ENCODE measurements around the gene ARHGAP5. TPM values are rescaled to one million over a fixed set of nuclear protein-coding genes. Genes with fewer than 3 reads are reported as not detected.

The ARHGAP5 gene
- total RNA-seq, 2 experiments from 2014 or later = 29.1 to 29.5 TPM

DNA sequence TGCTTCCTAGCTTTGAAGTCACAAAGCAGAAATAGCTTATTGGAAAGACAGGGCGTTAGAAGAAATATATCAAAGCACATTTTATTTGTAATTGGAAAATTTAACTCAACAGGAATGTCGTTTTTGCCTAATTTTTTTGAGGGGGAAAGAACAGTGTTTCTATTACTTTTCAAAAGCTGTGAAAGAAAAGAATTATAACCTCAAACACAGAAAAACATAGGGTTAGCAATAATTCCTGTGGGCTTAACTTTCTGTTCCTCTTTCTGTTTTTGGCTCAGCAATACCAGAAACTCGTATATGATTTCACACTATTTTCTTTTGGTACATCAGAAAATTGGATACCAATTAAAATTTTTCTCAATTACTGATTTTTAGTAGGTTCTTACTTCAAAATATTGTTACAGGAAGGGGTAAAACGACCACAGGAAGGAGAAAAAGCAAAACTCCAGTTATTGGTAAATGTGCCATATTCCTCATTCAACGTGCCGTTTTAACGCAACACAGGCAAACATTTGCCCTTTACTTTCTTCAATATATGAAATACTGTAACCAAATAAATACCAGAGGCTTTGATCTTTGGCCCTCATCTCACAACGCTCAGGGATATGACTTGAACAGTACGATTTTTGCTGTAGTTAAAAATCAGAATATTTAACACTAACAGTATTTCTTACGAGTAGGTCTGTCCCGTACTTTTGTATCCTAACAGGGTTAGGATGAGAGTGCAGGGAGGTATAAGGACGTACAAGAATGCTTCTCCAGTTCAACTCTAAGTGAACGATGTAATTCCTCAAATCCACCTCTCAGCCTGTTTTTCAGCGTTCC lies 123.5 kb downstream of the ARHGAP5 start:
- no peak for ATAC-seq
- peak overlapping the region; percentile 99 for H3K27ac Mint-ChIP-seq
- no peaks in the 10 kb centered on the region for H3K27me3 Mint-ChIP-seq (ENCODE audit: low read depth)
- H3K36me3 Mint-ChIP-seq (ENCODE audit: low read depth) = peaks cover 5% of the 10 kb centered on the region
- peaks cover 38% of the 10 kb centered on the region for H3K4me1 Mint-ChIP-seq (ENCODE audit: low read depth)
- H3K9me3 Mint-ChIP-seq (ENCODE audit: insufficient read depth) = no peaks in the 10 kb centered on the region
- DNase-seq = no peak
- ChIA-PET POLR2A (interaction anchor here (2.5 kb wide), 1 partner anchor 123 kb away, joined by 6 read pairs; no protein-coding TSS in a partner anchor), CTCF (interaction anchor here (1.5 to 1.9 kb wide), 3 partner anchors 52 to 123 kb away, joined by 3 to 7 read pairs (median 4); no protein-coding TSS in a partner anchor)
- peak overlapping the region; percentile 82 for H3K4me3 Mint-ChIP-seq

DNA sequence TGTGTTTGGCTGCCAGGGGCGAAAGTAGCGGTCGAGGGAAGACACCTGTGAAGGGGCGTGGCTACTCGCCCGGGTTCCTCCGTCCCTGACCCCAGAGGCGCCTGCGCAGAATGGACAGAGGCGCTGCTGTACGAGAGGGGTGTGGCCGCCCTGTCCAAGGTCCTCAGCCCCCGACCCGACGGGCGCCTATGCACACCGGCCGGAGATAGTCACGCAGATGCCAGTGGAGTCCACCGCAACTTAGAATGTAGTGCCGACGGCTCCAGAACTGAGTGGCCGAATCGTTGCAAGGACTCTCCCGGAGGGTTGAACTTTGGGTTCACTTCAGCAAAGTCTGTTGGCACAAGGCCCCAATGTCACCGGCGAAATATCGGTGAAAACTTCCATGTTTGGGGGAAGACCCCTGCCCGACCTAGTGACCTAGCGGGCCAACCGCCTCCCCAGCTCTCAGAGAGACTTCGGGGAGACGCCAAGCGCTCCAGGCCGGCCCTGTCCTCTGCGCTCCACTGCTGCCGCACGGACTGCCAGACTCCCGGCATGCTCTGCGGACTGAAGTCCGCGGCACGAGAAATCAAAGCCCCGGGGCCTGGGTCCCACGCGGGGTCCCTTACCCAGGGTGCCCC lies 124.2 kb downstream of the ARHGAP5 start:
- ChIA-PET POLR2A (no interaction called here), CTCF (no interaction called here)
- peak; percentile 82 for DNase-seq
- peaks cover 46% of the 10 kb centered on the region for H3K4me1 Mint-ChIP-seq (ENCODE audit: low read depth)
- ATAC-seq = peak; percentile 59
- no peaks in the 10 kb centered on the region for H3K9me3 Mint-ChIP-seq (ENCODE audit: insufficient read depth)
- peak overlapping the region; percentile 99 for H3K27ac Mint-ChIP-seq
- no peaks in the 10 kb centered on the region for H3K27me3 Mint-ChIP-seq (ENCODE audit: low read depth)
- peaks cover 5% of the 10 kb centered on the region for H3K36me3 Mint-ChIP-seq (ENCODE audit: low read depth)
- peak overlapping the region; percentile 82 for H3K4me3 Mint-ChIP-seq

GRCh38 chr14:32201816-32202490 lies 124.8 kb downstream of the ARHGAP5 start, which contains the start of gene RNU6-7:
Gene RNU6-7 (plus strand): TSS chr14:32202045.
- peak; percentile 42 for DNase-seq
- ATAC-seq = no peak
- POLR2A ChIA-PET = interaction anchor here (1.5 kb wide), 1 partner anchor 124 kb away, joined by 7 read pairs; no protein-coding TSS in a partner anchor
- CTCF ChIA-PET = interaction anchor here (1.9 kb wide), 1 partner anchor 52 kb away, joined by 6 read pairs; no protein-coding TSS in a partner anchor
- peaks cover 5% of the 10 kb centered on the region for H3K36me3 Mint-ChIP-seq (ENCODE audit: low read depth)
- no peaks in the 10 kb centered on the region for H3K9me3 Mint-ChIP-seq (ENCODE audit: insufficient read depth)
- peak within 1 kb of the TSS; percentile 99 for H3K27ac Mint-ChIP-seq
- H3K4me3 Mint-ChIP-seq = peak within 1 kb of the TSS; percentile 82
- no peaks in the 10 kb centered on the region for H3K27me3 Mint-ChIP-seq (ENCODE audit: low read depth)
- H3K4me1 Mint-ChIP-seq (ENCODE audit: low read depth) = peaks cover 51% of the 10 kb centered on the region

GRCh38 chr14:32202491-32202997 lies 125.4 kb downstream of the ARHGAP5 start:
- CTCF ChIA-PET = interaction anchor here (1.9 kb wide), 1 partner anchor 52 kb away, joined by 6 read pairs; no protein-coding TSS in a partner anchor
- DNase-seq = no peak
- H3K4me1 Mint-ChIP-seq (ENCODE audit: low read depth) = peaks cover 51% of the 10 kb centered on the region

DNA sequence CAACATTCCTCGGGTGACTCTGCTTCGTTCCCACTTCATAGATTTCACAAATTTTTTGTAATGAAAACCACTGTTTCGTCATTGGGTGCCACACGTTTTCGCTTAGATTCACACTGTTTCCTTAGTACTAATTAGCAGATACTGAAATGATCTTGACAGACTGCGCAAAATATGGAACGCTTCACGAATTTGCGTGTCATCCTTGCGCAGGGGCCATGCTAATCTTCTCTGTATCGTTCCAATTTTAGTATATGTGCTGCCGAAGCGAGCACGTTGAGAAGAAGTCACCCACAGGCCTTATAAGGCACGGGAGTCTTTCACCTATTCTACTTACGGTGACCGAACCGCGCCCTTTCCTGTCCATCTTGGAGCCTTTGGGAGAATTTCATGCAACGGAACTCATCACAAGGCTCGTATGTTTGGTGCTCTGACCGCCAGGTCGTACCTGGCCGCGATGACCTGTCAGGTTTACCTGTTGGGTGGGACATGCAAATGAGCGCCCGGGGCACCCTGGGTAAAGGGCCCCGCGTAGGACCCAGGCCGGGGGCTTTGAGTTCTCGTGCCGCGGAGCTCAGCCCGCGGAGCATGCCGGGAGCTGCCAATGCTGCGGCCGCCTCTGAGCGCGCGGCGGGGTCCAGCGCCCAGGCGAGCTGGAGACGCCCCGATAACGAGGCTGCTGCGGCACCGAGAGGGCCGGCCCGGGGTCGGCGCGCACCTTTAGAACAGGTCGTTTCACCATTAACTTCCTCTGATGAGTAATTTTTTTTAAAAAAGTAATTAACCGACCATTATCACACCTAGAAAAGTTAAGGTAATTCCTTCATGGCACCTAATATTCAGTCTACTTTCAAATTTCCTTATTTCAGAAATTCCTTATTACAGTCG lies 126.1 kb downstream of the ARHGAP5 start, which contains the start of gene RNU6-8:
Gene RNU6-8, minus strand, starts transcription at position 272 of the 885 bp plus-strand sequence.
- CTCF ChIA-PET = interaction anchor here (0.8 to 1.9 kb wide), 2 partner anchors 51 to 129 kb away, joined by 5 to 6 read pairs; no protein-coding TSS in a partner anchor
- peak; percentile 87 for ATAC-seq
- H3K27me3 Mint-ChIP-seq (ENCODE audit: low read depth) = no peaks in the 10 kb centered on the region
- peak within 1 kb of the TSS; percentile 82 for H3K4me3 Mint-ChIP-seq
- H3K36me3 Mint-ChIP-seq (ENCODE audit: low read depth) = peaks cover 5% of the 10 kb centered on the region
- POLR2A ChIA-PET = interaction anchor here (1.5 kb wide), 1 partner anchor 125 kb away, joined by 7 read pairs; no protein-coding TSS in a partner anchor
- no peaks in the 10 kb centered on the region for H3K9me3 Mint-ChIP-seq (ENCODE audit: insufficient read depth)
- H3K4me1 Mint-ChIP-seq (ENCODE audit: low read depth) = peaks cover 51% of the 10 kb centered on the region
- peak; percentile 90 for DNase-seq
- H3K27ac Mint-ChIP-seq = peak within 1 kb of the TSS; percentile 99

More at GRCh38 chr14:32202491-32202997, 125.4 kb downstream of the ARHGAP5 start:
- POLR2A ChIA-PET = interaction anchor here (1.5 kb wide), 1 partner anchor 124 kb away, joined by 7 read pairs; no protein-coding TSS in a partner anchor
- H3K9me3 Mint-ChIP-seq (ENCODE audit: insufficient read depth) = no peaks in the 10 kb centered on the region
- H3K36me3 Mint-ChIP-seq (ENCODE audit: low read depth) = peaks cover 5% of the 10 kb centered on the region
- H3K27ac Mint-ChIP-seq = peak overlapping the region; percentile 99
- no peak for ATAC-seq
- no peaks in the 10 kb centered on the region for H3K27me3 Mint-ChIP-seq (ENCODE audit: low read depth)
- H3K4me3 Mint-ChIP-seq = peak overlapping the region; percentile 82

- CTCF ChIA-PET = interaction anchor here (0.8 to 1.9 kb wide), 2 partner anchors 50 to 130 kb away, joined by 5 to 6 read pairs; no protein-coding TSS in a partner anchor
- peak; percentile 45 for DNase-seq
Observed at GRCh38 chr14:32203928-32204357, 126.8 kb downstream of the ARHGAP5 start.

DNA sequence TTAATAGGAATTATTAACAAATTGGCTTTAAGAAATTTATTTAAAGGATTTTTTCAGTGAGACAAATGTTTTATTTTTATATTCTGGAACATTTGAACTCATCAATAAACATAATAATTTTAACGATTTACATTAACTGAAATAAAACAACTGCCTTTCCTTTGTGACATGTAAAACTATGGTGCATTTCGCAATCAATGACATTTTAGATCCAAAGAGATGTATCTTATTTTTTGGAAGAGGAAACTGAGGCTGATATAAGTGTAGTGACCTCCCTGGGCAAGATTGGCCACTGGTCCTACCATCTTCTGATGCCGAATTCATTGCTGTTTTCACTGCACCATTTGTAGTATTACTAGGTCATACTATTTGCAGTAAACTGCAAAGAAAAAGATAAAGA lies 128.4 kb downstream of the ARHGAP5 start:
- no peak overlapping the region for H3K4me3 Mint-ChIP-seq
- CTCF ChIA-PET = interaction anchor here (1.0 to 2.7 kb wide), 3 partner anchors 47 to 53 kb away, joined by 3 to 8 read pairs (median 6); no protein-coding TSS in a partner anchor
- peaks cover 11% of the 10 kb centered on the region for H3K27me3 Mint-ChIP-seq (ENCODE audit: low read depth)
- DNase-seq (no peak), ATAC-seq (no peak)
- peaks cover 48% of the 10 kb centered on the region for H3K4me1 Mint-ChIP-seq (ENCODE audit: low read depth)
- H3K9me3 Mint-ChIP-seq (ENCODE audit: insufficient read depth) = no peaks in the 10 kb centered on the region
- no peak overlapping the region for H3K27ac Mint-ChIP-seq
- H3K36me3 Mint-ChIP-seq (ENCODE audit: low read depth) = peaks cover 5% of the 10 kb centered on the region
- POLR2A ChIA-PET = no interaction called here

More at GRCh38 chr14:32203928-32204357, 126.8 kb downstream of the ARHGAP5 start:
- ATAC-seq = peak; percentile 12
- Mint-ChIP-seq H3K9me3 (ENCODE audit: insufficient read depth) (no peaks in the 10 kb centered on the region), H3K36me3 (ENCODE audit: low read depth) (peaks cover 5% of the 10 kb centered on the region), H3K27ac (peak overlapping the region; percentile 99), H3K4me1 (ENCODE audit: low read depth) (peaks cover 51% of the 10 kb centered on the region), H3K27me3 (ENCODE audit: low read depth) (peaks cover 2% of the 10 kb centered on the region), H3K4me3 (peak overlapping the region; percentile 82)
- POLR2A ChIA-PET = no interaction called here

DNA sequence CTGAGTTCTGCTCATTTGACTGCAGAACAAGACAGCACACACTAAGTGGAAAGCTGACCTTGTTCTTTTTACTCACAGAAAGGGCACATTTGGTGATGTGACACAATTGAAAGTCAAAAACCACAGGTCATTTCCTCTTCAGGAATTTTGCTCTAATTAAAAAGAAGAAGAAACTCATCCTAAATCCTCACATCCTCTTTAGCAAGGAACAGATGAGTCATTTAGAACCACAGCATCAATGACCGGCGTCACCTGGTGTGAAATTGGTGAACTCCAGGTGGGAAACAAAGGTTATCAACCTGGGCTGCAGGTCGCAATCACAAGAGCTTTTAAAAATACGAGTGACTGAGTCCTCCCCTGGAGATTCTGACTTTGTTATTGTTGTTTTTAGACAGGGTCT lies 128.9 kb downstream of the ARHGAP5 start:
- H3K27ac Mint-ChIP-seq = no peak overlapping the region
- ChIA-PET CTCF (interaction anchor here (1.0 to 2.7 kb wide), 4 partner anchors 45 to 52 kb away, joined by 3 to 8 read pairs (median 6); no protein-coding TSS in a partner anchor), POLR2A (no interaction called here)

GRCh38 chr14:32206552-32206951 lies 129.4 kb downstream of the ARHGAP5 start:
- ChIA-PET POLR2A (no interaction called here), CTCF (interaction anchor here (1.0 to 2.7 kb wide), 4 partner anchors 44 to 52 kb away, joined by 3 to 8 read pairs (median 6); no protein-coding TSS in a partner anchor)
- Mint-ChIP-seq H3K27ac (no peak overlapping the region), H3K4me1 (ENCODE audit: low read depth) (peaks cover 40% of the 10 kb centered on the region), H3K27me3 (ENCODE audit: low read depth) (peaks cover 11% of the 10 kb centered on the region), H3K36me3 (ENCODE audit: low read depth) (peaks cover 5% of the 10 kb centered on the region), H3K4me3 (no peak overlapping the region), H3K9me3 (ENCODE audit: insufficient read depth) (no peaks in the 10 kb centered on the region)
- DNase-seq (no peak), ATAC-seq (no peak)

More for the DNA sequence above, 128.9 kb downstream of the ARHGAP5 start:
- Mint-ChIP-seq H3K27me3 (ENCODE audit: low read depth) (peaks cover 11% of the 10 kb centered on the region), H3K4me3 (no peak overlapping the region), H3K9me3 (ENCODE audit: insufficient read depth) (no peaks in the 10 kb centered on the region), H3K36me3 (ENCODE audit: low read depth) (peaks cover 5% of the 10 kb centered on the region), H3K4me1 (ENCODE audit: low read depth) (peaks cover 44% of the 10 kb centered on the region)
- DNase-seq (no peak), ATAC-seq (no peak)

DNA sequence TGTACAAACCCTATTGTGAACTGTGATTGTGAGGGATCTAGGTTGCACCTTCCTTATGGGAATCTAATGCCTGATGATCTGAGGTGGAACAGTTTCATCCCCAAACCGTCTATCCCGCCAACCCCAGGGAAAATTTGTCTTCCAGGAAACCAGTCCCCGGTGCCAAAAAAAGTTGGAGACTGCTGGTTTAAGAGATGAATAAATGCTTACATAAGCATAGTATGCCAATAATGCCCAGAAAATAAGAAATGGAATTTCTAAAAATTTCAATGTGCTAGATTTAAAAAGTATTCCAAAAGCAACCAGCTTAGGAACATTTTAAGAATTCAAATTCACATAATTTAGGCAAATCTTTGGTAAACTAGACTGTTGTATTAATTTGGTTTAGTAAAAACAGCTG lies 131.4 kb downstream of the ARHGAP5 start:
- H3K36me3 Mint-ChIP-seq (ENCODE audit: low read depth) = no peaks in the 10 kb centered on the region
- no peak overlapping the region for H3K27ac Mint-ChIP-seq
- ChIA-PET POLR2A (no interaction called here), CTCF (interaction anchor here (1.3 to 1.6 kb wide), 2 partner anchors 43 to 135 kb away, joined by 3 read pairs; no protein-coding TSS in a partner anchor)
- no peaks in the 10 kb centered on the region for H3K9me3 Mint-ChIP-seq (ENCODE audit: insufficient read depth)
- H3K4me3 Mint-ChIP-seq = no peak overlapping the region
- DNase-seq = no peak
- no peak for ATAC-seq
- H3K27me3 Mint-ChIP-seq (ENCODE audit: low read depth) = peaks cover 11% of the 10 kb centered on the region
- peaks cover 25% of the 10 kb centered on the region for H3K4me1 Mint-ChIP-seq (ENCODE audit: low read depth)
